Natural killer cell (primary cell): Measurements from ENCODE around the gene SLC39A11. TPM values are rescaled to one million over a fixed set of nuclear protein-coding genes. Genes with fewer than 3 reads are reported as not detected.

Experiments
- ATAC-seq, 3 donors: fragments of 150-1000 bp in 2 of 3; fragments of 200-7000 bp in 1 of 3; cut with Tn5 transposase; 1 replicate in 1 of 3; 2 replicates in 2 of 3; pipeline ENCODE4 v1.10.0; 2021; ENCODE audit warnings: mild to moderate bottlenecking in 2 of 3, moderate library complexity in 2 of 3
- DNase-seq, 2 donors: peaks; one replicate each; pipeline versions ENCODE4 v3.0.0 to v3.0.0-alpha.2; 2013 to 2021; ENCODE audit warnings: mixed read lengths in 1 of 2
- H3K27ac ChIP-seq: one replicate; pipeline ENCODE4 v1.5.1; 2013; ENCODE audit warnings: mild to moderate bottlenecking, low read length
- H3K27me3 ChIP-seq: one replicate; pipeline ENCODE4 v1.6.1; 2013; ENCODE audit warnings: low read length; ENCODE audit not compliant: control insufficient read depth, insufficient read depth
- H3K36me3 ChIP-seq: one replicate; pipeline ENCODE4 v1.6.1; 2013; ENCODE audit warnings: low read length; ENCODE audit not compliant: control insufficient read depth, insufficient read depth
- H3K4me1 ChIP-seq: one replicate; pipeline ENCODE4 v1.6.1; 2013; ENCODE audit warnings: low read length; ENCODE audit not compliant: control insufficient read depth, insufficient read depth
- H3K4me3 ChIP-seq: one replicate; pipeline ENCODE4 v1.5.1; 2013; ENCODE audit warnings: low read length
- H3K9me3 ChIP-seq: one replicate; pipeline ENCODE4 v1.6.1; 2013; ENCODE audit warnings: low read length; ENCODE audit not compliant: control insufficient read depth, insufficient read depth
- H3K27ac Mint-ChIP-seq, 2 donors: one replicate each; pipeline ENCODE4 v1.8.0; 2022; ENCODE audit warnings: mild to moderate bottlenecking in 2 of 2, mixed read lengths in 2 of 2, moderate library complexity in 1 of 2
- H3K27me3 Mint-ChIP-seq, 2 donors: one replicate each; pipeline ENCODE4 v1.8.0; 2022; ENCODE audit warnings: low read depth in 2 of 2, mixed read lengths in 2 of 2
- H3K36me3 Mint-ChIP-seq: one replicate; pipeline ENCODE4 v1.8.0; 2022; ENCODE audit warnings: mixed read lengths
- H3K4me1 Mint-ChIP-seq, 2 donors: one replicate each; pipeline ENCODE4 v1.8.0; 2022; ENCODE audit warnings: mixed read lengths in 2 of 2
- H3K4me3 Mint-ChIP-seq: one replicate; pipeline ENCODE4 v1.8.0; 2022; ENCODE audit warnings: mild to moderate bottlenecking, moderate library complexity, mixed read lengths
- H3K9me3 Mint-ChIP-seq, 2 donors: one replicate each; pipeline ENCODE4 v1.8.0; 2022; ENCODE audit warnings: mixed read lengths in 2 of 2
- CTCF ChIP-seq: fragments of 200-600 bp; IDR thresholded peaks from one replicate; pipeline ENCODE4 v1.8.0; 2022; ENCODE audit warnings: antibody characterized with exemption
- WGBS: methylation state at CpG from one replicate; pipeline ENCODE4 v1.1.7; 2013; ENCODE audit warnings: missing lambda C conversion rate; ENCODE audit not compliant: insufficient coverage; 5-methylcytosine and 5-hydroxymethylcytosine counted together
- intact Hi-C: fragments of 100-400 bp; cut with micrococcal nuclease; formaldehyde crosslinking; loops from one replicate; pipeline ENCODE4 v1.14.2; 2022
- total RNA-seq, 4 donors: library from RNA; stranded (reverse); fragments of 120-200 nt in 1 of 4; gene quantifications; one replicate each; pipeline versions ENCODE4 v1.2.3 to v1.2.4, GENCODE V29; 2013 to 2022

SLC39A11 gene
- total RNA-seq, 3 donors from 2014 or later (not counting 1 experiment from before 2014, with no cell fraction given), result 32.6 to 44.9 (median 39.4) TPM

GRCh38 chr17:73105431-73105830 lies 12.9 kb upstream of the SLC39A11 start:
- Histone ChIP-seq H3K27me3 (no peaks in the 10 kb centered on the region), H3K4me1 (no peaks in the 10 kb centered on the region), H3K9me3 (no peaks in the 10 kb centered on the region), H3K27ac (no peak overlapping the region), H3K4me3 (no peak overlapping the region), H3K36me3 (no peaks in the 10 kb centered on the region)
- Mint-ChIP-seq H3K27ac (no peak overlapping the region), H3K36me3 (no peaks in the 10 kb centered on the region), H3K9me3 (no peaks in the 10 kb centered on the region), H3K27me3 (peaks cover 0 to 3% of the 10 kb centered on the region in 2 donors), H3K4me1 (no peaks in the 10 kb centered on the region), H3K4me3 (no peak overlapping the region)
- TF ChIP-seq CTCF, result no peak
- 0% methylated on average over 1 of the region's 1 CpG for whole genome bisulfite sequencing
- no peak for DNase-seq
- intact Hi-C loops, result no loop called here
- ATAC-seq, result no peak

GRCh38 chr17:73104450-73104849 lies 12.0 kb upstream of the SLC39A11 start:
- no peak overlapping the region for H3K27ac Mint-ChIP-seq
- H3K9me3 Mint-ChIP-seq, result no peaks in the 10 kb centered on the region
- H3K27me3 Mint-ChIP-seq, result peaks cover 3 to 8% of the 10 kb centered on the region in 2 donors
- H3K4me1 Mint-ChIP-seq, result peaks cover 0 to 2% of the 10 kb centered on the region in 2 donors
- WGBS, result 92% methylated on average over 3 of the region's 3 CpGs
- no peak overlapping the region for H3K4me3 Mint-ChIP-seq
- no peak overlapping the region for H3K4me3 ChIP-seq
- TF ChIP-seq CTCF, result no peak
- H3K4me1 ChIP-seq, result peaks cover under 1% of the 10 kb centered on the region
- no peak overlapping the region for H3K27ac ChIP-seq
- no peak for DNase-seq
- H3K9me3 ChIP-seq, result no peaks in the 10 kb centered on the region
- H3K36me3 Mint-ChIP-seq, result no peaks in the 10 kb centered on the region
- intact Hi-C loops, result no loop called here
- ATAC-seq, result no peak
- H3K36me3 ChIP-seq, result no peaks in the 10 kb centered on the region
- no peaks in the 10 kb centered on the region for H3K27me3 ChIP-seq

- Histone ChIP-seq H3K27ac (no peak overlapping the region), H3K27me3 (no peaks in the 10 kb centered on the region), H3K4me3 (no peak overlapping the region), H3K9me3 (no peaks in the 10 kb centered on the region), H3K36me3 (no peaks in the 10 kb centered on the region), H3K4me1 (peaks cover 5% of the 10 kb centered on the region)
- intact Hi-C loops, result no loop called here
- H3K4me1 Mint-ChIP-seq, result peaks cover 0 to 6% of the 10 kb centered on the region in 2 donors
- no peaks in the 10 kb centered on the region for H3K9me3 Mint-ChIP-seq
- no peak for TF ChIP-seq CTCF
- no peaks in the 10 kb centered on the region for H3K36me3 Mint-ChIP-seq
- H3K27ac Mint-ChIP-seq, result no peak overlapping the region
- WGBS, result 91% methylated on average over 12 of the region's 12 CpGs
- DNase-seq, result no peak
- H3K4me3 Mint-ChIP-seq, result no peak overlapping the region
- no peak for ATAC-seq
- H3K27me3 Mint-ChIP-seq, result peaks cover 8 to 11% of the 10 kb centered on the region in 2 donors
Measured at GRCh38 chr17:73103641-73104335, 11.3 kb upstream of the SLC39A11 start.

GRCh38 chr17:73101031-73101430 lies 8.5 kb upstream of the SLC39A11 start:
- Mint-ChIP-seq H3K4me1 (peaks cover 8 to 22% of the 10 kb centered on the region in 2 donors), H3K27me3 (peaks cover 11 to 14% of the 10 kb centered on the region in 2 donors), H3K9me3 (no peaks in the 10 kb centered on the region), H3K27ac (no peak overlapping the region), H3K4me3 (no peak overlapping the region), H3K36me3 (no peaks in the 10 kb centered on the region)
- H3K27me3 ChIP-seq, result no peaks in the 10 kb centered on the region
- H3K4me1 ChIP-seq, result peaks cover 21% of the 10 kb centered on the region
- intact Hi-C loops, result no loop called here
- H3K4me3 ChIP-seq, result no peak overlapping the region
- H3K9me3 ChIP-seq, result no peaks in the 10 kb centered on the region
- DNase-seq, result no peak
- whole genome bisulfite sequencing, result 84% methylated on average over 5 of the region's 6 CpGs
- no peak overlapping the region for H3K27ac ChIP-seq
- TF ChIP-seq CTCF, result no peak
- no peak for ATAC-seq
- no peaks in the 10 kb centered on the region for H3K36me3 ChIP-seq
